Right atrium auricular region (tissue), 2 donors: ENCODE measurements around the gene LRIG1. TPM values are rescaled to one million over a fixed set of nuclear protein-coding genes. Genes with fewer than 3 reads are reported as not detected.
A peak's percentile ranks its signal among the peaks of the same experiment; 100 is the strongest.

Source experiments
- DNase-seq: peaks from one replicate; pipeline ENCODE4 v3.0.0-alpha.2; 2019; ENCODE audit warnings: low spot score
- H3K27ac ChIP-seq, 2 donors: fragments of 200-600 bp; sonication (generic); 1 replicate in 1 of 2; 2 replicates in 1 of 2; pipeline ENCODE4 v1.5.1; 2016 to 2019
- H3K27me3 ChIP-seq, 2 donors: fragments of 200-600 bp; sonication (generic); one replicate each; pipeline versions ENCODE4 v1.5.1 to v1.6.0; 2017 to 2019
- H3K36me3 ChIP-seq: fragments of 200-600 bp; sonication (generic); one replicate; pipeline ENCODE4 v1.5.1; 2016
- H3K4me1 ChIP-seq, 2 donors: fragments of 200-600 bp; sonication (generic); one replicate each; pipeline versions ENCODE4 v1.5.1 to v1.6.0; 2017 to 2019
- H3K4me3 ChIP-seq, 2 donors: fragments of 200-600 bp; sonication (generic); 1 replicate in 1 of 2; 2 replicates in 1 of 2; pipeline ENCODE4 v1.5.1; 2017 to 2019; ENCODE audit warnings: mild to moderate bottlenecking in 1 of 2, moderate library complexity in 1 of 2
- H3K9me3 ChIP-seq, 2 donors: fragments of 200-600 bp; sonication (generic); one replicate each; pipeline ENCODE4 v1.5.1; 2019
- CTCF ChIP-seq, 2 donors: fragments of 200-600 bp; sonication (generic); IDR thresholded peaks; one replicate each; pipeline ENCODE4 v1.5.1; 2019; ENCODE audit warnings: antibody characterized with exemption in 2 of 2
- total RNA-seq, 2 donors: library from RNA; depleted of rRNA; stranded (reverse); fragments of >200 nt; gene quantifications; one replicate each; pipeline ENCODE4 v1.1.0, GENCODE V29; 2016

LRIG1 gene
- total RNA-seq, 2 donors from 2014 or later = 147 to 179 TPM

- peaks cover 45% of the 10 kb centered on the region for H3K36me3 ChIP-seq
- no peaks in the 10 kb centered on the region for H3K27me3 ChIP-seq
- H3K4me3 ChIP-seq = no peak overlapping the region
- TF ChIP-seq CTCF (IDR thresholded peaks at IDR 0.05) = no peak
- no peak for DNase-seq
- H3K9me3 ChIP-seq = no peaks in the 10 kb centered on the region
- H3K27ac ChIP-seq = no peak overlapping the region
- peaks cover 0 to 42% of the 10 kb centered on the region in 2 donors for H3K4me1 ChIP-seq
Observed at GRCh38 chr3:66396161-66396760, 104.6 kb downstream of the LRIG1 start.

GRCh38 chr3:66395635-66396034, 105.2 kb downstream of the LRIG1 start:
- peaks cover 0 to 36% of the 10 kb centered on the region in 2 donors for H3K4me1 ChIP-seq
- peaks cover 45% of the 10 kb centered on the region for H3K36me3 ChIP-seq
- H3K27ac ChIP-seq = no peak overlapping the region
- H3K27me3 ChIP-seq = no peaks in the 10 kb centered on the region
- no peak for DNase-seq
- no peaks in the 10 kb centered on the region for H3K9me3 ChIP-seq
- H3K4me3 ChIP-seq = no peak overlapping the region
- no peak for TF ChIP-seq CTCF (IDR thresholded peaks at IDR 0.05)

- Histone ChIP-seq H3K4me1 (peaks cover 0 to 36% of the 10 kb centered on the region in 2 donors), H3K4me3 (no peak overlapping the region), H3K36me3 (peaks cover 45% of the 10 kb centered on the region), H3K27ac (peak overlapping the region in 1 of 2 donors; percentile 30), H3K27me3 (no peaks in the 10 kb centered on the region), H3K9me3 (no peaks in the 10 kb centered on the region)
- no peak for DNase-seq
- no peak for TF ChIP-seq CTCF (IDR thresholded peaks at IDR 0.05)
Observed at GRCh38 chr3:66394753-66395249, 106.0 kb downstream of the LRIG1 start.

GRCh38 chr3:66394019-66394752, 106.6 kb downstream of the LRIG1 start:
- peak overlapping the region; percentile 24 to 36 for H3K27ac ChIP-seq
- H3K4me1 ChIP-seq = peaks cover 0 to 36% of the 10 kb centered on the region in 2 donors
- H3K9me3 ChIP-seq = no peaks in the 10 kb centered on the region
- no peak for DNase-seq
- H3K4me3 ChIP-seq = no peak overlapping the region
- H3K27me3 ChIP-seq = no peaks in the 10 kb centered on the region
- TF ChIP-seq CTCF (IDR thresholded peaks at IDR 0.05) = no peak
- peaks cover 45% of the 10 kb centered on the region for H3K36me3 ChIP-seq

GRCh38 chr3:66393333-66394005, 107.4 kb downstream of the LRIG1 start:
- Histone ChIP-seq H3K4me1 (peaks cover 0 to 36% of the 10 kb centered on the region in 2 donors), H3K36me3 (peaks cover 45% of the 10 kb centered on the region), H3K27me3 (no peaks in the 10 kb centered on the region), H3K9me3 (no peaks in the 10 kb centered on the region), H3K4me3 (no peak overlapping the region), H3K27ac (peak overlapping the region; percentile 24 to 36)
- DNase-seq = no peak
- TF ChIP-seq CTCF (IDR thresholded peaks at IDR 0.05) = no peak
